Heart right ventricle (tissue), 16 donors: Measurements from ENCODE around the gene C7. TPM values are rescaled to one million over a fixed set of nuclear protein-coding genes. Genes with fewer than 3 reads are reported as not detected.
"Not testable (repeated sequence)": the region's sequence is repeated elsewhere in the genome, so short reads cannot be mapped to it uniquely, and the experiment has no call there.

Experiments
- ATAC-seq, 8 donors: fragments of 200-7000 bp; cut with Tn5 transposase; one replicate each; pipeline ENCODE4 v1.9.1; 2020; ENCODE audit warnings: mild to moderate bottlenecking in 8 of 8, moderate library complexity in 8 of 8, moderate number of reproducible peaks in 1 of 8
- DNase-seq, 2 donors: peaks; one replicate each; pipeline ENCODE4 v3.0.0-alpha.2; 2020
- H3K27ac ChIP-seq, 10 donors: fragments of 200-600 bp; sonication (generic) in 2 of 10; one replicate each; pipeline versions ENCODE4 v1.5.0 to v1.8.0; 2020 to 2022; ENCODE audit warnings: mild to moderate bottlenecking in 3 of 10
- H3K27me3 ChIP-seq, 7 donors: fragments of 200-600 bp; one replicate each; pipeline ENCODE4 v1.8.0; 2021 to 2022; ENCODE audit warnings: mild to moderate bottlenecking in 2 of 7
- H3K36me3 ChIP-seq, 9 donors: fragments of 200-600 bp; sonication (generic) in 1 of 9; one replicate each; pipeline versions ENCODE4 v1.5.0 to v1.8.0; 2020 to 2022; ENCODE audit warnings: mild to moderate bottlenecking in 2 of 9
- H3K4me1 ChIP-seq, 9 donors: fragments of 200-600 bp; sonication (generic) in 1 of 9; one replicate each; pipeline versions ENCODE4 v1.5.0 to v1.8.0; 2020 to 2022; ENCODE audit warnings: mild to moderate bottlenecking in 4 of 9
- H3K4me3 ChIP-seq, 10 donors: fragments of 200-600 bp; sonication (generic) in 2 of 10; one replicate each; pipeline versions ENCODE4 v1.5.0 to v1.8.0; 2020 to 2022; ENCODE audit warnings: mild to moderate bottlenecking in 7 of 10, moderate library complexity in 2 of 10
- H3K9me3 ChIP-seq, 11 donors: fragments of 200-600 bp in 10 of 11; sonication (generic) in 2 of 11; one replicate each; pipeline versions ENCODE4 v1.5.0 to v1.8.0; 2013 to 2022; ENCODE audit warnings: mild to moderate bottlenecking in 2 of 11, control low read depth in 1 of 11, moderate library complexity in 1 of 11
- WGBS, 2 donors: extraction: QIAGEN DNeasy Blood & Tissue Kit; methylation state at CpG; one replicate each; pipeline ENCODE4 v1.1.7; 2013; ENCODE audit warnings: inconsistent platforms in 1 of 2; 5-methylcytosine and 5-hydroxymethylcytosine counted together
- intact Hi-C, 10 donors: fragments of 100-400 bp; cut with DNase I; formaldehyde crosslinking; loops; one replicate each; pipeline versions ENCODE4 v1.11.1 to v1.14.2; 2022
- polyA plus RNA-seq, 2 donors: library from polyadenylated mRNA; stranded (reverse); fragments of 200-250 nt; gene quantifications; one replicate each; pipeline ENCODE4 v1.2.3, GENCODE V29; 2013
- total RNA-seq, 10 donors: library from RNA; stranded (reverse); fragmentation: NEBNext Ultra II Directional in 3 of 10; extraction: Animal tissue kit (Norgen Biotek cat#: 25700) in 3 of 10; gene quantifications; one replicate each; pipeline versions ENCODE4 v1.2.1 to v1.2.4, GENCODE V29; 2021 to 2023
- TF ChIP-seq, protein P1 (sequence below), 9 donors: fragments of 200-600 bp; sonication (generic) in 2 of 9; IDR thresholded peaks; one replicate each; pipeline versions ENCODE4 v1.5.0 to v1.8.0; 2021 to 2022; ENCODE audit warnings: antibody characterized with exemption in 9 of 9, mild to moderate bottlenecking in 5 of 9, moderate library complexity in 1 of 9
- donor health status: Arrhythmogenic right ventricular cardiomyopathy.
- donor health status: ischemic (EF 13 %, LVEDD 7.1; RV severe dilation, severe dysfunction).
- donor health status: healthy with polysubstance abuse.
- donor health status: DM: no; HTN: yes; CAD: no.
- donor health status: DM: no; HTN: no; CAD: no.
- donor health status: ischemic (EF 25% LVEDD 6.9; RV normal size, moderate dysfunction).
- donor health status: ischemic (EF 25% LVEDD 5.7; RV mildly dilated, moderate dysfunction).
- donor health status: healthy.
- donor health status: DM: yes; HTN: yes; CAD: no.
- donor health status: Ischemic cardiomyopathy.
- donor health status: ischemic (EF 35%, LVEDD 5.7; RV mildly dilated, moderate dysfunction).
- donor health status: nonischemic (EF 11% LVEDD 7.7; RV severe dilation, severe dysfunction).
- donor health status: DM: yes; HTN: yes; CAD: no.
- donor health status: PGD.
- donor health status: ischemic (EF 29% LVEDD 5.4; RV normal size, mild dysfunction).
- donor health status: nonischemic (EF 23%, LVEDD 6.1; RV moderate dilation, normal function).

The C7 gene
- total and polyA plus RNA-seq, 12 donors, result 43.9 to 399 (median 99.5) TPM

DNA sequence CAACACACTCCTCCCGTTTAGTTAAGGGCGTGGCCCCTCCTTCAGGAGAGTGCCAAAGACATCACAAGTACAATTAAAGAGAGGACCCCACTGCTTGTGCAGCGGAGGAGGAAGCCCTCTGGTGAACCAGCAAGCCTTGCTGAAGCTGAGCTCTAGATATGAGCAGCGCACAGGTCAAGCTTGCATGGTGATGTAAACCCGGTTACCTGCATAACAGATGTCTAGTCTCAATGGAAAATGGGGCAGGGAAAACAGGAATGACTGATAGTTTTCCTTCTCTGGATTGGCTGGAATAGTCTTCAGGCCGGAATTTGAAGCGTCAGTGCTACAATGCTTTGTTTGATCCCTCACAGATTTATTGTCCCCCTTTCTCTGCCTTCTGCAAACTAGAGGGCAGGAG lies 95.6 kb downstream of the C7 start:
- intact Hi-C loops, result no loop called here
- no peak for ATAC-seq
- Histone ChIP-seq H3K4me1 (peaks cover 0 to 5% (median 0%) of the 10 kb centered on the region in 9 donors), H3K36me3 (no peaks in the 10 kb centered on the region), H3K27ac (no peak overlapping the region), H3K4me3 (no peak overlapping the region), H3K27me3 (no peaks in the 10 kb centered on the region), H3K9me3 (no peaks in the 10 kb centered on the region)
- 88 to 89% methylated on average over 7 of the region's 7 CpGs for WGBS, 2 donors
- DNase-seq, result no peak
- TF ChIP-seq, protein P1, sequence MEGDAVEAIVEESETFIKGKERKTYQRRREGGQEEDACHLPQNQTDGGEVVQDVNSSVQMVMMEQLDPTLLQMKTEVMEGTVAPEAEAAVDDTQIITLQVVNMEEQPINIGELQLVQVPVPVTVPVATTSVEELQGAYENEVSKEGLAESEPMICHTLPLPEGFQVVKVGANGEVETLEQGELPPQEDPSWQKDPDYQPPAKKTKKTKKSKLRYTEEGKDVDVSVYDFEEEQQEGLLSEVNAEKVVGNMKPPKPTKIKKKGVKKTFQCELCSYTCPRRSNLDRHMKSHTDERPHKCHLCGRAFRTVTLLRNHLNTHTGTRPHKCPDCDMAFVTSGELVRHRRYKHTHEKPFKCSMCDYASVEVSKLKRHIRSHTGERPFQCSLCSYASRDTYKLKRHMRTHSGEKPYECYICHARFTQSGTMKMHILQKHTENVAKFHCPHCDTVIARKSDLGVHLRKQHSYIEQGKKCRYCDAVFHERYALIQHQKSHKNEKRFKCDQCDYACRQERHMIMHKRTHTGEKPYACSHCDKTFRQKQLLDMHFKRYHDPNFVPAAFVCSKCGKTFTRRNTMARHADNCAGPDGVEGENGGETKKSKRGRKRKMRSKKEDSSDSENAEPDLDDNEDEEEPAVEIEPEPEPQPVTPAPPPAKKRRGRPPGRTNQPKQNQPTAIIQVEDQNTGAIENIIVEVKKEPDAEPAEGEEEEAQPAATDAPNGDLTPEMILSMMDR (IDR thresholded peaks at IDR 0.05), result no peak

DNA sequence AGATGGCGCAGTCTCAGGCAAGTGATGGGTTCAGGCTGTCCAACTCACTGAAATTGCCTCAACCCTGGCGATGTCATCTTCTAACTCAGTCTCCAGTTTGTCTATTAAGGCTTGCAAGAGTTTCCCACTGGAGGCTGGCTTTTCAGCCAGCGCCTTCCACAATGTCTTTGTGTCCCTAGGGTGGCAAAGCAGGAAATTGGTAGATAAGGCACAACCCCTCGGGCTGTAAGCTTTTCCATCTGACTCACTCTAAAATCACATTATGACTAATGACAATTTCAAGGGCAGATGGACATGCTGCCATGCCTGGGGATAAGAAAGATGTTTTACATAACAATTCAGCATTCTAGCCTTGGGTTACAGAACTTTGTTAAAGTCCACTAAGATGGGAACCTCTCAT lies 99.9 kb downstream of the C7 start:
- Histone ChIP-seq H3K4me1 (peaks cover 0 to 5% (median 0%) of the 10 kb centered on the region in 9 donors), H3K36me3 (no peaks in the 10 kb centered on the region), H3K27me3 (no peaks in the 10 kb centered on the region), H3K27ac (no peak overlapping the region), H3K4me3 (no peak overlapping the region), H3K9me3 (no peaks in the 10 kb centered on the region)
- peak in 1 of 8 donors; percentile 86 for ATAC-seq
- TF ChIP-seq, protein P1 (IDR thresholded peaks at IDR 0.05), result no peak
- no peak for DNase-seq
- intact Hi-C loops, result no loop called here
- 69 to 70% methylated on average over 4 of the region's 4 CpGs for WGBS, 2 donors

DNA sequence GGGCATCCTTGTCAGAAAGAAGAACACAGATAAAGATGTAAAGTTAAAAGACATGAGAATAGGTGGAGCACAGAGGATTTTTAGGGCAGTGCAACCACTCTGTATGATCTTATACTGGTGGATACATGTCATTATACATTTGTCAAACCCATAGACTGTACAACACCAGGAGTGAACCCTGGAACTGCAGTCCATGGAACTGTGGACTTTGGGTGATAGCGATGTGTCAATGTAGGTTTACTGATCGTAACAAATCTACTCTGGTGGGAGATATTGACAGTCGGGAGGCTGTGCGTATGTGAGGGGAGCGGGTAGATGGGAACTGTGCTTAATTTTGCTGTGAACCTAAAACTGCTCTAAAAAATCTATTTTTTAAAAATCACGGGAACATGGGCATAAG lies 101.3 kb downstream of the C7 start:
- Histone ChIP-seq H3K27me3 (no peaks in the 10 kb centered on the region), H3K36me3 (no peaks in the 10 kb centered on the region), H3K4me1 (peaks cover 0 to 5% (median 0%) of the 10 kb centered on the region in 9 donors), H3K4me3 (no peak overlapping the region), H3K27ac (no peak overlapping the region), H3K9me3 (no peaks in the 10 kb centered on the region)
- WGBS, 2 donors, result 96 to 100% methylated on average over 6 of the region's 6 CpGs
- intact Hi-C loops, result no loop called here
- ATAC-seq (no peak), DNase-seq (no peak)
- TF ChIP-seq, protein P1 (IDR thresholded peaks at IDR 0.05), result no peak

DNA sequence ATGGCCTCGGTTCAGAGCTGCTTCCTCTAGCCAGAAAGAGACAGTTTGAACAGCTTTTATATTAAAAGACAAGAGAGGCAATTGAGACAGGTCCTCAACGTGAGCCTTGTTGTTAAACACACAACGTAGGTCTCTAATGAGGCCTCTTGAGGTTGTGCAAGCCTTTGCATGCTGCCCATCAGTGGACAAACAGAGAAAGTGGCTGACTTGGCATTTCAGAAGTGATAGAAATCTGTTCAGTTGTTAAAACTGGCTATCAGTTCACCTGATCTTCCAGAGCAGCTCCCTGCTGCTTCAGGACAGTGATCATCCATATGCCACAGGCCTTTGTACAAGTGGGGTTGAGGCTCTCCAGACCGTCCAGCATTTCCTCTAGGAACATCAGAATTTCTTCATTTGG lies 103.0 kb downstream of the C7 start:
- DNase-seq (no peak), ATAC-seq (no peak)
- H3K4me1 ChIP-seq, result peaks cover 0 to 5% (median 0%) of the 10 kb centered on the region in 9 donors
- TF ChIP-seq, protein P1 (IDR thresholded peaks at IDR 0.05), result no peak
- 68 to 71% methylated on average over 4 of the region's 4 CpGs for WGBS, 2 donors
- no peak overlapping the region for H3K27ac ChIP-seq
- H3K4me3 ChIP-seq, result no peak overlapping the region
- H3K36me3 ChIP-seq, result no peaks in the 10 kb centered on the region
- H3K27me3 ChIP-seq, result no peaks in the 10 kb centered on the region
- intact Hi-C loops, result no loop called here
- no peaks in the 10 kb centered on the region for H3K9me3 ChIP-seq

DNA sequence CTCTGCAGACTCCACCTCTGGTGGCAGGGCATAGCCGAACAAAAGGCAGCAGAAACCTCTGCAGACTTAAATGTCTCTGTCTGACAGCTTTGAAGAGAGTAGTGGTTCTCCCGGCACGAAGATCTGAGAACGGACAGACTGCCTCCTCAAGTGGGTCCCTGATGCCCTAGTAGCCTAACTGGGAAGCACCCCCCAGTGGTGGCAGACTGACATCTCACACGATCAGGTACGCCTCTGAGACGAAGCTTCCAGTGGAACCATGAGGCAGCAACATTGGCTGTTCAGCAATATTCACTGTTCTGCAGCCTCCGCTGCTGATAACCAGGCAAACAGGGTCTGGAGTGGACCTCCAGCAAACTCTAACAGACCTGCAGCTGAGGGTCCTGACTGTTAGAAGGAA lies 113.3 kb downstream of the C7 start:
- 95 to 96% methylated on average over 8 of the region's 8 CpGs for WGBS, 2 donors
- H3K9me3 ChIP-seq, result peaks cover 0 to 34% (median 4%) of the 10 kb centered on the region in 11 donors
- H3K4me1 ChIP-seq, H3K27me3 ChIP-seq, DNase-seq, H3K4me3 ChIP-seq, intact Hi-C loops, ATAC-seq, H3K27ac ChIP-seq, H3K36me3 ChIP-seq: not testable (repeated sequence)

Other genes with a start within 250 kb of the C7 start
- gene PTGER4, start 229.6 kb upstream of the C7 start, total RNA-seq, result 10 to 100 TPM in 3 of 10 donors, 1 to 10 TPM in 7; 2.0 to 20.3 (median 7.7) TPM
- 1 to 10 TPM; 2.6 to 3.0 TPM for gene PTGER4, start 229.6 kb upstream of the C7 start, polyA plus RNA-seq
- gene TTC33, start 153.5 kb upstream of the C7 start, total RNA-seq, result 10 to 100 TPM; 12.9 to 20.1 (median 17.9) TPM
- 1 to 10 TPM; 6.4 to 7.2 TPM for gene TTC33, start 153.5 kb upstream of the C7 start, polyA plus RNA-seq
- 10 to 100 TPM; 37.2 to 53.2 (median 42.7) TPM for gene PRKAA1, start 111.1 kb upstream of the C7 start, total RNA-seq
- 10 to 100 TPM; 11.0 to 28.5 TPM for gene PRKAA1, start 111.1 kb upstream of the C7 start, polyA plus RNA-seq
- 100 to 1,000 TPM; 530 to 829 (median 577) TPM for gene RPL37, start 74.3 kb upstream of the C7 start, total RNA-seq
- 1,000 to 10,000 TPM; 1,171 to 1,864 TPM for gene RPL37, start 74.3 kb upstream of the C7 start, polyA plus RNA-seq
- 1 to 10 TPM; 4.4 to 9.1 (median 5.4) TPM for gene CARD6, start 68.1 kb upstream of the C7 start, total RNA-seq
- 1 to 10 TPM; 2.7 to 3.3 TPM for gene CARD6, start 68.1 kb upstream of the C7 start, polyA plus RNA-seq
- gene MROH2B, start 161.8 kb downstream of the C7 start, total RNA-seq, result not detected
- under 1 TPM in 1 of 2 donors, not detected in 1; under 0.01 TPM for gene MROH2B, start 161.8 kb downstream of the C7 start, polyA plus RNA-seq